Colonic mucosa (tissue), 4 donors: ENCODE results near the gene NANOGP8. TPM values are rescaled to one million over a fixed set of nuclear protein-coding genes. Genes with fewer than 3 reads are reported as not detected.

Experiments
- DNase-seq: peaks from one replicate; pipeline ENCODE4 v3.0.0-alpha.2; 2020
- H3K27ac ChIP-seq: fragments of 200-600 bp; one replicate; pipeline ENCODE4 v1.8.0; 2021
- H3K27me3 ChIP-seq: fragments of 200-600 bp; one replicate; pipeline ENCODE4 v1.8.0; 2021
- H3K36me3 ChIP-seq: fragments of 200-600 bp; one replicate; pipeline ENCODE4 v1.8.0; 2021
- H3K4me1 ChIP-seq: fragments of 200-600 bp; one replicate; pipeline ENCODE4 v1.8.0; 2021; ENCODE audit warnings: mild to moderate bottlenecking
- H3K4me3 ChIP-seq: fragments of 200-600 bp; one replicate; pipeline ENCODE4 v1.8.0; 2021
- H3K9ac ChIP-seq, 2 donors: one replicate each; pipeline ENCODE4 v1.7.0; 2013; ENCODE audit warnings: control low read depth in 2 of 2, low read depth in 2 of 2, low read length in 2 of 2
- H3K9me3 ChIP-seq: fragments of 200-600 bp; one replicate; pipeline ENCODE4 v1.8.0; 2021
- intact Hi-C: fragments of 100-400 bp; cut with DNase I; formaldehyde crosslinking; loops from one replicate; pipeline ENCODE4 v1.14.1; 2022
- total RNA-seq, 2 donors: library from RNA; stranded (reverse); fragmentation: NEBNext Ultra II Directional in 1 of 2; extraction: Animal tissue kit (Norgen Biotek cat#: 25700) in 1 of 2; gene quantifications; one replicate each; pipeline ENCODE4 v1.2.1, GENCODE V29; 2021
- TF ChIP-seq, protein P1 (sequence below): fragments of 200-600 bp; IDR thresholded peaks from one replicate; pipeline ENCODE4 v1.8.0; 2022; ENCODE audit warnings: antibody characterized with exemption, mild to moderate bottlenecking
- donor health status: healthy.
- donor health status: DM: no; HTN: no; CAD: no.
- donor health status: DM: no; HTN: no; CAD: no.

The NANOGP8 gene
- total RNA-seq, 2 donors from 2014 or later = not detected

DNA sequence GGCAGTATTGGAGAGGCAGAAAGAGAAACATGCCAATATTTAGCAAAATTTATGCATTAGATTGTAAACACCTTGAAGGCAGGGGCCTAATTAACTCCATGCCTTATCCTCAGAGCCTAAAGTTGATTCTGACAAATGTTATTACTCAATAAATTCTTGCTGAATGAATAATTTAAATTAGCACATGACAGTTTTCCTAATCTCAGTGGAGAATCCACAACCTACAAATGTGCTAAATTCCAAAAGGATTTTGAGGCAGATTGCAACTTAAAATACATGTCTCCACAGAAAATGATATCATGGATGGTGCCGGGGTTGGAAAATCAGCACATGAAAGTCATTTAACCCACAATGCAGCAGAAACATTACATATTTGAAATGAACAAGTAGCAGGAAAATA, 41.1 kb upstream of the NANOGP8 start:
- H3K4me3 ChIP-seq = no peak overlapping the region
- H3K36me3 ChIP-seq = no peaks in the 10 kb centered on the region
- H3K4me1 ChIP-seq = no peaks in the 10 kb centered on the region
- TF ChIP-seq, protein P1, sequence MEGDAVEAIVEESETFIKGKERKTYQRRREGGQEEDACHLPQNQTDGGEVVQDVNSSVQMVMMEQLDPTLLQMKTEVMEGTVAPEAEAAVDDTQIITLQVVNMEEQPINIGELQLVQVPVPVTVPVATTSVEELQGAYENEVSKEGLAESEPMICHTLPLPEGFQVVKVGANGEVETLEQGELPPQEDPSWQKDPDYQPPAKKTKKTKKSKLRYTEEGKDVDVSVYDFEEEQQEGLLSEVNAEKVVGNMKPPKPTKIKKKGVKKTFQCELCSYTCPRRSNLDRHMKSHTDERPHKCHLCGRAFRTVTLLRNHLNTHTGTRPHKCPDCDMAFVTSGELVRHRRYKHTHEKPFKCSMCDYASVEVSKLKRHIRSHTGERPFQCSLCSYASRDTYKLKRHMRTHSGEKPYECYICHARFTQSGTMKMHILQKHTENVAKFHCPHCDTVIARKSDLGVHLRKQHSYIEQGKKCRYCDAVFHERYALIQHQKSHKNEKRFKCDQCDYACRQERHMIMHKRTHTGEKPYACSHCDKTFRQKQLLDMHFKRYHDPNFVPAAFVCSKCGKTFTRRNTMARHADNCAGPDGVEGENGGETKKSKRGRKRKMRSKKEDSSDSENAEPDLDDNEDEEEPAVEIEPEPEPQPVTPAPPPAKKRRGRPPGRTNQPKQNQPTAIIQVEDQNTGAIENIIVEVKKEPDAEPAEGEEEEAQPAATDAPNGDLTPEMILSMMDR = no peak
- H3K27me3 ChIP-seq = no peaks in the 10 kb centered on the region
- intact Hi-C loops = no loop called here
- no peak overlapping the region for H3K9ac ChIP-seq
- no peaks in the 10 kb centered on the region for H3K9me3 ChIP-seq
- no peak for DNase-seq
- no peak overlapping the region for H3K27ac ChIP-seq

DNA sequence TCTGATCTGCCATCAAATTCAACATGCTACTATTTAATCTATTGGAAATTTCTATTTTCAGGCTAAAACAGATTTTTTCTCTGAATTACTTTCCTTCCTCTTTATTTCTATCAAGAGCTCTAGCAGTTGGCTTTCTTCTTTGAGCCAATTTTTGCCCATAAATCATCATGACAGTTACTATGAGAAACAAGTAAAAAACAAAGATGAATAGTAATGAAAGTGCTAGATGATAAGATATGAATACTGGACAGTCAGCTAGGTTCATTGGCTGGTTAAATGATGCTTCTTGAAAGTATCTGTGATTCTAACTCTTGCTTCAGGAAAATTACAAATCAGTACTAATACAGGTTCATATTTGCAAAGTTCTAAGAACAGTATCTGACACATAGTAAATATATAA, 38.6 kb upstream of the NANOGP8 start:
- TF ChIP-seq, protein P1 = no peak

DNA sequence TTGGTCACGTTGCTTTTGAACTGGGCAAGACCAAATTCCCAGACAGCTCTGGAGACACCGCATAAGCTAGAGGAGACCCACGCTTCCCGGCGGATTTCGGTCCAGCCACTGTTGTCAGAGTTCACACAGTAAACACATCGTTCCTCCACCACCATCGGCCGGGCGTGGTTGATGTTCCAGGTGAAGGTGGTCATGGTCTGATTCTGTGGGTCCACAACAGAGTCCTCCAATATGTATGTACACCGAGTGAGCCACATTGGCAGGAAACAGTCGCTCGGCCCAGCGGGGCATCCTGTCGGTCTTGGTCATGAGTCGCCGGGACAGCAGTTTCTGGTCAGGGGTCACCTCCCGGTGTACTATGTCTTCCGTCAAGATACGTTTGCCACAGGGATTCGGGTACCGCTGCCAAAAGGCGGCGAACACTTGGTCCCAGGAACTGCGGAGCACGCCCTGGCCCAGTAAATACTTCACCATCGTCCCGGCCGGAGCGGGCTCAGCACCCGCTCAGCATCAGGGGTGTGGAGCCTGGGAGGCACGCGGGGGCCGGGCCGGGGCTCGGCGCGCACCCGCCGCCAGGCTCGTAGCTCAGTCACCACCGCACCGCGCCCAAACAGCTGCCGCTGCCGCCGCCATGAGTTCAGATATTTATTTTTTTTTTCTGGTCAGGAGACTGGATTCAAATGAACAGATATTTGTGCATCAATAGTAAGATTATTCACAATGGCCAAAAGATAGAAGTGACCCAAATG, 36.7 kb upstream of the NANOGP8 start:
- Histone ChIP-seq H3K27ac (no peak overlapping the region), H3K36me3 (no peaks in the 10 kb centered on the region), H3K9ac (no peak overlapping the region), H3K4me1 (no peaks in the 10 kb centered on the region), H3K4me3 (no peak overlapping the region), H3K9me3 (no peaks in the 10 kb centered on the region), H3K27me3 (no peaks in the 10 kb centered on the region)
- intact Hi-C loops = no loop called here
- DNase-seq = no peak
- TF ChIP-seq, protein P1 = no peak

More for the DNA sequence above, 38.6 kb upstream of the NANOGP8 start:
- Histone ChIP-seq H3K4me1 (no peaks in the 10 kb centered on the region), H3K9ac (no peak overlapping the region), H3K27ac (no peak overlapping the region), H3K4me3 (no peak overlapping the region), H3K27me3 (no peaks in the 10 kb centered on the region), H3K9me3 (no peaks in the 10 kb centered on the region), H3K36me3 (no peaks in the 10 kb centered on the region)
- DNase-seq = no peak
- intact Hi-C loops = no loop called here

DNA sequence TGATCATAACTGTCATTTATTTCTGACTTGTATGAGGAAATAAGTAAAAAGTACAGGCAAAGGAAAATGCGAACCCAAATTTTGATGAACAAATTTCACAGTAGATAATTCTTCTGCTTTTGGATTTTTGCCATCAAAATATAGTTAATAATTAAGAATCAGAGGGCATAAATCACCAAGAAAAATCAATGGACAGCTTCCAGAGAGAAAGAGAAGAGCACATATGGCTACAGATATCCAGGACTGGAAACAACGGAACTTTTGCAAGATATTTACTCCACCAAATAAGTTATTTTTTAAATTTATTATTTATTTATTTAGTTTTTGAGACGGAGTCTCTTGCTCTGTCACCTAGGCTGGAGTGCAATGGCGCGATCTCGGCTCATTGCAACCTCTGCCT, 35.1 kb upstream of the NANOGP8 start:
- no peak overlapping the region for H3K9ac ChIP-seq
- H3K9me3 ChIP-seq = no peaks in the 10 kb centered on the region
- H3K4me3 ChIP-seq = no peak overlapping the region
- no peaks in the 10 kb centered on the region for H3K4me1 ChIP-seq
- H3K27me3 ChIP-seq = no peaks in the 10 kb centered on the region
- DNase-seq = no peak
- no peak overlapping the region for H3K27ac ChIP-seq
- TF ChIP-seq, protein P1 = no peak
- no peaks in the 10 kb centered on the region for H3K36me3 ChIP-seq
- intact Hi-C loops = no loop called here

DNA sequence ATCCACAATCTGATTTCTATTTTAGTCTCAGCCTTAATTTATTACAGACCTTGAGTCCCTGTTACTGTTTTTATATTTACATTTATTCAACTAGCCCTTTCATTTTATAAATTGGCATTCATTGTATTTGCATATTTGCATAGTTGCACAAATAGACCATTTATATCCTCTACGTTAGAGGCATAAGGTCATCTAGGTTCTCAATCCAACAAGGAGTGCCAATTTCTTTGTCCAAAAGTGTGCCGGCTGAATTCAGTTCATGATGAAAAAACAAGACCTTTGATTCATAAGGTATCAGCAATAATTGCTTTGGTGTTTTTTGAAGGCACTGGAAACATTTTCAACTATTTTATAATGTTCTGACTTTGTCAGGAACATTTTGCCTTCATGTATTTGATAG, 33.9 kb upstream of the NANOGP8 start:
- DNase-seq = no peak
- Histone ChIP-seq H3K4me3 (no peak overlapping the region), H3K27ac (no peak overlapping the region), H3K9me3 (no peaks in the 10 kb centered on the region), H3K9ac (no peak overlapping the region), H3K36me3 (no peaks in the 10 kb centered on the region), H3K27me3 (no peaks in the 10 kb centered on the region), H3K4me1 (no peaks in the 10 kb centered on the region)
- TF ChIP-seq, protein P1 = no peak
- intact Hi-C loops = no loop called here
